Motor neuron (in vitro differentiated cells): Measurements from ENCODE around the gene PLA2G4A. TPM values are rescaled to one million over a fixed set of nuclear protein-coding genes. Genes with fewer than 3 reads are reported as not detected.

Experiments
- ATAC-seq, 8 experiments: fragments of 200-7000 bp; cut with Tn5 transposase; replicated peaks in 6 of 8; 2 replicates each; pipeline ENCODE4 v1.8.0; 2021; ENCODE audit warnings: mild to moderate bottlenecking in 8 of 8, moderate library complexity in 8 of 8
- H3K27ac ChIP-seq, 2 donors: fragments of 250-450 bp; sonication (Bioruptor Pico); 2 replicates each; pipeline ENCODE4 v1.9.0; 2021; ENCODE audit warnings: antibody characterized with exemption in 2 of 2, mild to moderate bottlenecking in 2 of 2, moderate library complexity in 1 of 2
- H3K4me1 ChIP-seq, 2 donors: fragments of 250-450 bp; sonication (Bioruptor Pico); replicated peaks in 1 of 2; 2 replicates each; pipeline ENCODE4 v1.6.1; 2021; ENCODE audit warnings: antibody characterized with exemption in 2 of 2, mild to moderate bottlenecking in 2 of 2, moderate library complexity in 1 of 2
- H3K4me3 ChIP-seq, 5 donors: fragments of 250-450 bp; sonication (Bioruptor Pico); 2 replicates each; pipeline ENCODE4 v1.9.0; 2021; ENCODE audit warnings: antibody characterized with exemption in 5 of 5, mild to moderate bottlenecking in 5 of 5, moderate library complexity in 4 of 5
- WGBS, 10 experiments: fragments of 450-650 bp; shearing (Covaris generic); methylation state at CpG; one replicate each; pipeline ENCODE4 v1.0.0; 2022; 5-methylcytosine and 5-hydroxymethylcytosine counted together
- in situ Hi-C, 9 experiments: fragments of 400-800 bp; cut with MboI; loops; one replicate each; pipeline ENCODE4 v1.15.0; 2021; ENCODE audit warnings: low sequenced_read_pairs in 9 of 9, low pct_unique_long_range_greater_than_20kb in 2 of 9; ENCODE audit not compliant: unreplicated experiment in 9 of 9
- total RNA-seq, 8 experiments: library from RNA; unstranded; fragments of 300-600 nt; gene quantifications; 2 replicates each; pipeline versions ENCODE4 v1.2.3 to v1.2.4, GENCODE V29; 2022

PLA2G4A gene
- total RNA-seq, 8 experiments from 2014 or later, result 2.9 to 74.0 (median 5.9) TPM

DNA sequence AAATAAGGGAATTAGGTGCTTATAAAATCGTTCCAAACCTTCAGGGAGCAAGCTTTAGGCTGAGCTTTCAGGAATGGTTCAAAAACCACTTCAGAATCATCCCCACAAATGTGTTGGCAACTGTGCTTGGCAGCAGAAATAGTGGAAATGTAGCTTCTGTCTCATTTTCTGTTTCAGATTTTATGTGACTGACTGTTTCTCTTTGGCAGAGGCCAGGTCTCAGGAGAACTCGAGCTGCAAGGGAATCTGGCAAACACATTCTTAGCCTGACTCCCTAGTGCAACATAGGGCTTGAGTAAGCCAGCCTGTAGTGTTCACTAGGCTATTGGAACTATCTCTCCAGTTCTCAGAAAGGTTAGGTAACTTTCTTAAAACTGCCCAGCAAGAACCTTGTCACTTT is 128.6 kb downstream of the PLA2G4A start:
- ATAC-seq, result no peak
- Histone ChIP-seq H3K27ac (no peak overlapping the region), H3K4me3 (no peak overlapping the region), H3K4me1 (no peaks in the 10 kb centered on the region)
- in situ Hi-C loops, result no loop called here
- 0 to 86% (median 65%) methylated on average over 1 to 2 of the region's 2 CpGs; no CpG with 5 or more reads in 2 of the 10 experiments for WGBS, 10 experiments

DNA sequence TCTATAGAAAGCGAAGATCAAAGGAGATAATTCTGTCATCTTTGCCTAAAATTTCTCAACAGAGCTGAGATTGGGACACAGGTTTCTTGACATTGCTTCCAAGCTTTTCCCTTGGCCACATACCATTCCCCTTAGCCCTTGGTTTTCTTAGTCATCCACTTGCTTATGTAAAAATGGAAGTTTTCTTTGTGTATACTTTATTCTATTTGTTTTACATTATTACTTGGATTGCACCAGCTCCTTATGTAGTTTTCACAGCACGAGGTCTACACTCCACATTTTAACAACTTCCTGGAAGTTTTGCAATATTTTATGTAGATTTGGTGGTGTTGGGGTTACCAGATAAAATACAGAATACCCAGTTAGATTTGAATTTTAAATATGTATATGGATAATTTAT is 129.8 kb downstream of the PLA2G4A start:
- no peak overlapping the region for H3K4me3 ChIP-seq
- ATAC-seq, result peak in 3 of 8 experiments; percentile 69 to 98 (median 89)
- H3K27ac ChIP-seq, result no peak overlapping the region
- 0 to 91% (median 80%) methylated on average over 1 to 2 of the region's 2 CpGs for WGBS, 10 experiments
- no peaks in the 10 kb centered on the region for H3K4me1 ChIP-seq
- in situ Hi-C loops, result no loop called here

DNA sequence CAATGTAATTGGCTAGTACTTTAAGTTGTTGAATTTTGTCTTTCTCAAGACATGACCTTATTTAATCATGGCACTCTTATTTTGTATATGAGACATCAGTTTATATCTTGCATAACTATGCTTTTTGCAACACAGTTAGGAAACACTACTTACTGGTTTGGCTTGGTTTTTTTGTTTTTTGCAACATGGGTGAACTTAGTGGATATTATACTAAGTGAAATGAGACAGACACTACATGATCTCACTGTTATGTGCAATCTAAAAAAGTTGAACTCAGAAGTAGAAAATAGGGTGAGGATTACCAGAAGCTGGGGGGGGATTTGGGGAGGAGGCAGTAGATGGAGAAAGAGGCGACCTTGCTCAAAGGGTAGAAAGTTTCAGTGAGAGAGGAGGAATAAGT is 132.1 kb downstream of the PLA2G4A start:
- Histone ChIP-seq H3K27ac (no peak overlapping the region), H3K4me1 (no peaks in the 10 kb centered on the region), H3K4me3 (no peak overlapping the region)
- ATAC-seq, result no peak
- WGBS, 10 experiments, result 14 to 93% (median 87%) methylated on average over 1 of the region's 1 CpG; no CpG with 5 or more reads in 4 of the 10 experiments
- in situ Hi-C loops, result no loop called here

DNA sequence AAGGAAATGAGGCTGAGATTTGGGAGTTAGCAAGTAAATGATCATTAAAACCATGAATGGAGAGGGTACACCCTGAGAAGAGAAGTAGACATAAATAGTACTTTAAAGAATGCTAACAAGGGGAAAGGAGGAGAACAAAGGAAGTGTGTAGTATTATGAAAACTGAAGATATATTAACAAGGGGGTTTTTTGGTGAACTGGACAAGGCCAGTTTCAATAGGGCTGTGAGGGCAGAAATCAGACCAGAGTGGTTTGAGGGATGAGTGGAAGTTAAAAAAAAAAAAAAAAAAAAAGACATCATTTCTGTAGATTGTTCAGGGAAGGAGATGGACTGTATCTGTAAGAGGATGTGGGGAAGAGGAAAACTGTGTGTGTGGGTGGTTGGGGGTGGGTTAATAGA is 137.1 kb downstream of the PLA2G4A start:
- Histone ChIP-seq H3K4me1 (no peaks in the 10 kb centered on the region), H3K4me3 (no peak overlapping the region), H3K27ac (no peak overlapping the region)
- no peak for ATAC-seq
- in situ Hi-C loops, result no loop called here

DNA sequence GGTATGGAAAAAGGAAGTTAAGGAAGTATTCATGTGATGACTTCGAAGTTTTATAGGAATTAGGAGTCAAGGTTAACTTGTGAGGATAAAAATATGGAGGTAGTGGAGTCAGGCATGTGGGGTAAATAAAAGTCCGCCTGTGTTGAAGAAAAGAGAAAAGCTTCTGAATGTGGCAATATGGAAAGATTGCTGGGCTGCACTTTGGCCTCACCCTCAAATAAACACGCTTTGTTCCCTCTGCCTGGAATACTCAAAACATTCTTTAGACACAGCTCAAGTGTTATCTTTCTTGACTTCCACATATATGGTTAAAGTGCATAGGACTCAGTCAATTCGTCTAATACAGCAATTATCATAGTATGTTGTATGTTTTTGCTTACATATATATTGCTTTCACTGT is 137.7 kb downstream of the PLA2G4A start:
- H3K4me3 ChIP-seq, result no peak overlapping the region
- WGBS, 10 experiments, result 72 to 98% (median 92%) methylated on average over 3 to 4 of the region's 4 CpGs
- ATAC-seq, result no peak
- no peak overlapping the region for H3K27ac ChIP-seq
- in situ Hi-C loops, result no loop called here
- no peaks in the 10 kb centered on the region for H3K4me1 ChIP-seq

DNA sequence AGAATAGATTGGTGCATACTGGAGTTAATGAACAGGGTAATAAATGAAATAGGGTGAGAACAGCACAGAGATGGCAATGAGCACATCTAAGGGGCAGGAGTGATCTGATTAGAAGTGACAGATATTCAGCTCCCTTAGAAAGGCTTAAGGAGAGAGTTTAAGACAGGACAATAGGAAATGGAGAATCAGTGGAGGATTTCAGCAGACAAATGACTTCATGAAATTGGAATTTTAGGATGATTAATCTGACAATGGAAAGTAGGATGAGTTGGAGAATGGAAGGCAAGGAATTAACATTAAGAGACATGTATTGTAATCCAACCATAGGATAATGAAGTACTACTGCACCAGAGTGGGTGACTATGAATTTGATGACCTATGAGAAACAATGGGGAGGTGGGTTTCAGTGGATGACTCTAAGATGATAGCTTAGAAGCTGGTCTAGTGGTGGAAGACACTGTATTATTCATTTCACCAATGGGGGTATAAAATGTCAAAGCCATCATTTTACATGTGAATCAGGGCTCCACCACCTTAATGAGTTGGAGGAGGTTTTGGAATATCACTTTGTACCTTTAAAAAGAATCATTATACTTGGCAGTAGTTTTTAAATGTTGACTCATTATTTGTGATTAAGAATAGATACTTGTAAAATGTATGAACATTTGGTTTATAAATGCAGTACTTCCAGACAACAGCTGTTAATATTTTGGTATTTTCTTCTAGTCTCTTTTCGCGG is 139.1 kb downstream of the PLA2G4A start:
- ATAC-seq, result peak in 4 of 8 experiments; percentile 43 to 57 (median 56)
- H3K27ac ChIP-seq, result no peak overlapping the region
- 28 to 100% (median 86%) methylated on average over 1 to 2 of the region's 2 CpGs; no CpG with 5 or more reads in 4 of the 10 experiments for WGBS, 10 experiments
- in situ Hi-C loops, result no loop called here
- no peaks in the 10 kb centered on the region for H3K4me1 ChIP-seq
- no peak overlapping the region for H3K4me3 ChIP-seq

DNA sequence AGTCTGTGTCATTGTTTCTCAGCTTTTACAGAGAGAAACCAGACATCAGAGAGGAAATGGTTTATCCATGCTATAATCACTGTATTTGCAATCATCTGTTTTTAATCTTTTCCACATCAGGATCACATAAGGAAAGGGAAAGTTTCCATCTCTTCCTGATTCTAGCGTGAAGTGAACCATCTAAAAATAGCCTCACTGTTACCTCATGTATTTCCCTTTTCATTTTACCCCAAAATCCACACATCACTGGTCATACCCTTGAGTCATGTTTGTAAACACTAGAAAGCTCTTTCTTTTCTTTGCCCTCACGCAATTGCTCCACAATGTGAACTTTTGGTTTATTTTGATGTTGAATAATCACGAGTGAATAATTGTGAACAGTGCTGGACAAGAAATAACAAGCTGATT is 146.0 kb downstream of the PLA2G4A start:
- in situ Hi-C loops, result loop anchor here in 8 of 9 experiments (25.0 kb wide), 4 partner anchors 287 to 587 kb away; partner anchors contain the start of genes PTGS2 (in 2 of the 8), ODR4 (in 1 of the 8) and TPR (in 1 of the 8)
- no peak overlapping the region for H3K27ac ChIP-seq
- WGBS, 10 experiments, result 0 to 100% (median 78%) methylated on average over 1 to 3 of the region's 3 CpGs; no CpG with 5 or more reads in 1 of the 10 experiments
- no peak overlapping the region for H3K4me3 ChIP-seq
- peaks cover 0 to 5% of the 10 kb centered on the region in 2 donors for H3K4me1 ChIP-seq
- peak in 6 of 8 experiments; percentile 12 to 91 (median 64) for ATAC-seq

DNA sequence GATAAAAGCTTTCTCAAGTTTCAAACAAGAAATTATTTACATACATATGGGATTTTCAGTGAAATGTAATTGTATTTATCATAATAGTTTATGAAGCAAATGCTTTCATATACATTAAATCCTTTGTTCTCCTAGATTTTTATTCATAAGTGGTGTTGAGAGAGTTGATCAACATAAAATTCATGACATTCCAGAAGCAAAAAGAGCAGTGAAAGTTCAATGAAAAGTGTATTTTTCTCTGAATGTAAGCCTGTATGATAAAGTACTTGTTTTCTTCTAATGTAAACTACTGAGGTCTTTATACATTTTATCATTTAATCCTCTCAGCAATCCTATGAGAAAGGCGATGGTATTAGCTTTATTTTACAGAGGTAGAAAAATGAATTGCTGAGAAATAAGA is 146.5 kb downstream of the PLA2G4A start:
- in situ Hi-C loops, result loop anchor here in 8 of 9 experiments (25.0 kb wide), 4 partner anchors 288 to 588 kb away; partner anchors contain the start of genes PTGS2 (in 2 of the 8), ODR4 (in 1 of the 8) and TPR (in 1 of the 8)
- 0 to 100% (median 83%) methylated on average over 1 of the region's 1 CpG; no CpG with 5 or more reads in 1 of the 10 experiments for WGBS, 10 experiments
- ATAC-seq, result peak in 4 of 8 experiments; percentile 21 to 62 (median 26)
- H3K4me3 ChIP-seq, result no peak overlapping the region
- H3K4me1 ChIP-seq, result peaks cover 0 to 5% of the 10 kb centered on the region in 2 donors
- H3K27ac ChIP-seq, result no peak overlapping the region

DNA sequence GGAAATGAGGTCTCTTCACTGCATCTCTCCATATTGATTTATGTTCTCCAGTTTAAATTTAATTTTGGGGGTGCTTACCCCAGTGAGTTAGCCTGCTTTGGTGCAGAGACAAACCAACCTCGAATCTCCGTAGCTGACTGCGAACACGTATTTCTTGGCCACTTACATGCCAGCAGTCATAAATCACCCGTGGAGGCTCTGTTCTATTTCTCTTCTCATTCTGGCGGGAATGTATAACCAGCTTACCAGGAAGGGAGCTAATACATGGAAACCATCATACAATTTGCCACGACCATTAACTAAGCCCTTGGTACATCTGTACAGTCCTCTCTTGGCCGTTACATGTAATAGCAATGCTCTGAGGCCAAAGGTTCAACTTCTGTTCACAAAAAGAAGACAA is 148.0 kb downstream of the PLA2G4A start:
- ATAC-seq, result peak in 2 of 8 experiments; percentile 2 to 25
- H3K4me3 ChIP-seq, result no peak overlapping the region
- no peak overlapping the region for H3K27ac ChIP-seq
- WGBS, 10 experiments, result 20 to 94% (median 80%) methylated on average over 1 to 8 of the region's 8 CpGs; no CpG with 5 or more reads in 1 of the 10 experiments
- peaks cover 0 to 5% of the 10 kb centered on the region in 2 donors for H3K4me1 ChIP-seq
- in situ Hi-C loops, result loop anchor here in 8 of 9 experiments (25.0 kb wide), 4 partner anchors 289 to 589 kb away; partner anchors contain the start of genes PTGS2 (in 2 of the 8), ODR4 (in 1 of the 8) and TPR (in 1 of the 8)

DNA sequence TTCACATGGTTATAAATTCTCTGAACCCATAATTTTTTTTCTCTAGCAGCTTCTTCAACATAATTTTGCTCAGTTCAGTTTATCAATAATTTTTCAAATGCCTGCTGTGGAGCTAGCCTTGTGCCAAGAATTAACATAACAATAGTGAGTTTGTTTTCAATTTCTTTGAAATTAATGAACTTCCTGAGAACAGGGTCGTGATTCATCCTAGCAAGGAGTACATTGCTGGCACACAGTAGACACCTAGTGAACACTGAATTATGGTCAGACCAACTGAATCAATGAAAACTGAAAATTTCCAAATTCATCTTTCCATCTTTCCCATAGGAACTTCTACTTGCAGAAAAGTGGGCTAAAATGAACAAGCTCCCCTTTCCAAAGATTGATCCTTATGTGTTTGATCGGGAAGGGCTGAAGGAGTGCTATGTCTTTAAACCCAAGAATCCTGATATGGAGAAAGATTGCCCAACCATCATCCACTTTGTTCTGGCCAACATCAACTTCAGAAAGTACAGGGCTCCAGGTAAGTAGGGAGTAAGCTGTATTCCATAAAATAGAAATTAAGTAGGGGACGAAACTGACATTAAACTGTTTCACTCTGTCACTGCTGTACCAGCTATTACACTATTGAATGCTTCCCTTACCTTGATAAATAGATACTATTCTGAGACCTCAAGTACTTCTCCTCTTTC is 148.7 kb downstream of the PLA2G4A start:
- no peak for ATAC-seq
- in situ Hi-C loops, result loop anchor here in 8 of 9 experiments (25.0 kb wide), 4 partner anchors 290 to 590 kb away; partner anchors contain the start of genes PTGS2 (in 2 of the 8), ODR4 (in 1 of the 8) and TPR (in 1 of the 8)
- 0 to 100% (median 85%) methylated on average over 1 to 3 of the region's 3 CpGs for WGBS, 10 experiments
- Histone ChIP-seq H3K4me1 (peaks cover 0 to 5% of the 10 kb centered on the region in 2 donors), H3K27ac (no peak overlapping the region), H3K4me3 (no peak overlapping the region)

DNA sequence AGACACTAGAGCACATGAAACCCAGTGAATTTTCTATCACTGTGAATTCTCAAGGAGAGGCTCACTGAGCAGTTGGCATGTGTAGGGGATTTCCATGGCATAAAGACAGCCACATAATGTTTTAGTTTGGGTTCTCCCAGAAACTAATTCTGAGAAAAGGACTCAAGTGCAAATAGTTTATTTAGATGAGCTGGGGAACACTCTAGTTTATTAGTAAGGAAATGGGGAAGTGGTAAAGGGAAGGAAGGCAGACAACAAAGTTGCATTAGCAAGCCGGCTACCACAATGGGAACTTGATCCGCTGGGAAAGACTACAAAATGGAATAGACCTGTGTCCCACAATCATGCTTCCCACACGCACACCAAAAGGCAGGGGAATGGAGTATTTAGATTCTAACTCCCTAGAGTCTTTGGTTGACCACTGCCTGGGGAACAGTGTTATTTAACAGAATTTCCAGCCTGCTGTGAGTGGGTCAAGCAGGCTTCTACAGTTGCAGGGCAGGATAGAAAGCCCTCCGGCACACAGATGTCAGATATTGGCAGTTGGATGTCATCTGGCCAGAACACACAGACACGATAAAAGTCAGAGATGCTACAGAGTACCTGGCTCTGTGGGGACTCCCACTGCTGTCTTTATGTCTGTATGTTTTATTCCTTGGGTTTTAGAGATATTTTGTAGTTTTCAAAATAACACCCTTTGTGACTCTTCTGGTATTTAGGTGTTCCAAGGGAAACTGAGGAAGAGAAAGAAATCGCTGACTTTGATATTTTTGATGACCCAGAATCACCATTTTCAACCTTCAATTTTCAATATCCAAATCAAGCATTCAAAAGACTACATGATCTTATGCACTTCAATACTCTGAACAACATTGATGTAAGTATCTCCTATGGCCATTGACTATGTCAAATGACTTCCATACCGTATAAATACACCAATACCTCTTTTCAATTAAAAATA is 150.1 kb downstream of the PLA2G4A start:
- in situ Hi-C loops, result loop anchor here in 8 of 9 experiments (25.0 kb wide), 4 partner anchors 292 to 592 kb away; partner anchors contain the start of genes PTGS2 (in 2 of the 8), ODR4 (in 1 of the 8) and TPR (in 1 of the 8)
- no peak for ATAC-seq

DNA sequence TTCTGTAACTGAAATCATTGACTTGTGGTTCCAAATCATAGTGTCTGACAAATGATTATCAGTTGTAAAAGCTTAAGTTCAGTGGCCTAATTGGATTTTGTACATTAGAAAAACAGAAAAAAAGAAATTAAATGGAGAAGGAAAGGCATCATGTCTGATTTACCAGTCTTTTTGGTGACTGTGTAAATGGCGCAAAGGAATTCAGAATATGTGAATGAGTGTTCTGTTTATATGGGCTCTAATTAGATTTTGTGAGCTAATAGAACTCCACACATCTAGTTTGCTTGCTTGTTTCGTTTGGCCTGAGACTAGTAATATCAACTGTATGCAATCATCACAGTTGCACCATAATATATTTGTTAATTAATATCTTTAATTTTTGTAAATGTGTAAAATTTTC is 151.7 kb downstream of the PLA2G4A start:
- no peak overlapping the region for H3K4me3 ChIP-seq
- 66 to 100% (median 93%) methylated on average over 1 to 2 of the region's 2 CpGs; no CpG with 5 or more reads in 1 of the 10 experiments for WGBS, 10 experiments
- H3K27ac ChIP-seq, result no peak overlapping the region
- peaks cover 0 to 10% of the 10 kb centered on the region in 2 donors for H3K4me1 ChIP-seq
- in situ Hi-C loops, result loop anchor here in 8 of 9 experiments (10.0 to 25.0 kb wide), 6 partner anchors 293 to 593 kb away; partner anchors contain the start of genes PTGS2 (in 2 of the 8), ODR4 (in 1 of the 8) and TPR (in 1 of the 8)
- ATAC-seq, result no peak

More for the DNA sequence above, 150.1 kb downstream of the PLA2G4A start:
- Histone ChIP-seq H3K4me1 (peaks cover 0 to 5% of the 10 kb centered on the region in 2 donors), H3K27ac (no peak overlapping the region), H3K4me3 (no peak overlapping the region)
- 71 to 100% (median 87%) methylated on average over 1 to 7 of the region's 7 CpGs for WGBS, 10 experiments
